Type B pancreatic cell (in vitro differentiated cells): ENCODE measurements around the gene PLD4. TPM values are rescaled to one million over a fixed set of nuclear protein-coding genes. Genes with fewer than 3 reads are reported as not detected.

Source experiments
- DNase-seq: peaks from one replicate; pipeline ENCODE4 v3.0.0; 2021; ENCODE audit warnings: mixed read lengths; ENCODE audit not compliant: unreplicated experiment; ENCODE audit errors: extremely low spot score
- H3K27ac Mint-ChIP-seq: 2 replicates; pipeline ENCODE4 v1.8.0; 2021; ENCODE audit warnings: mild to moderate bottlenecking, mixed read lengths
- H3K27me3 Mint-ChIP-seq: 2 replicates; pipeline ENCODE4 v1.8.0; 2021; ENCODE audit warnings: mixed read lengths
- H3K36me3 Mint-ChIP-seq: 2 replicates; pipeline ENCODE4 v1.8.0; 2021; ENCODE audit warnings: mixed read lengths
- H3K4me1 Mint-ChIP-seq: one replicate; pipeline ENCODE4 v1.8.0; 2021; ENCODE audit warnings: mixed read lengths; ENCODE audit not compliant: unreplicated experiment
- H3K4me3 Mint-ChIP-seq: 2 replicates; pipeline ENCODE4 v1.8.0; 2021; ENCODE audit warnings: mild to moderate bottlenecking, mixed read lengths
- H3K9me3 Mint-ChIP-seq: 2 replicates; pipeline ENCODE4 v1.8.0; 2021; ENCODE audit warnings: mixed read lengths
- CTCF ChIP-seq: fragments of 200-600 bp; sonication (generic); conservative IDR thresholded peaks from 2 replicates; pipeline ENCODE4 v1.5.0; 2021; ENCODE audit warnings: antibody characterized with exemption, mild to moderate bottlenecking
- total RNA-seq: library from RNA; stranded (reverse); gene quantifications from 2 replicates; pipeline ENCODE4 v1.2.1, GENCODE V29; 2021; ENCODE audit warnings: low replicate concordance

The PLD4 gene
- total RNA-seq, 1 donor from 2014 or later = 0.17 TPM

GRCh38 chr14:104885031-104885972 is 39.4 kb upstream of the PLD4 start:
- Mint-ChIP-seq H3K4me1 (no peaks in the 10 kb centered on the region), H3K4me3 (no peak overlapping the region), H3K9me3 (no peaks in the 10 kb centered on the region), H3K27ac (no peak overlapping the region), H3K36me3 (no peaks in the 10 kb centered on the region), H3K27me3 (no peaks in the 10 kb centered on the region)
- TF ChIP-seq CTCF = no peak
- no peak for DNase-seq

GRCh38 chr14:104885973-104886689 is 38.5 kb upstream of the PLD4 start:
- H3K4me1 Mint-ChIP-seq = no peaks in the 10 kb centered on the region
- DNase-seq = no peak
- no peaks in the 10 kb centered on the region for H3K27me3 Mint-ChIP-seq
- no peaks in the 10 kb centered on the region for H3K9me3 Mint-ChIP-seq
- no peak for TF ChIP-seq CTCF
- no peak overlapping the region for H3K4me3 Mint-ChIP-seq
- no peak overlapping the region for H3K27ac Mint-ChIP-seq
- no peaks in the 10 kb centered on the region for H3K36me3 Mint-ChIP-seq

- no peaks in the 10 kb centered on the region for H3K36me3 Mint-ChIP-seq
- H3K27me3 Mint-ChIP-seq = no peaks in the 10 kb centered on the region
- H3K9me3 Mint-ChIP-seq = no peaks in the 10 kb centered on the region
- H3K4me3 Mint-ChIP-seq = no peak overlapping the region
- H3K27ac Mint-ChIP-seq = no peak overlapping the region
- TF ChIP-seq CTCF = no peak
- DNase-seq = no peak
- H3K4me1 Mint-ChIP-seq = no peaks in the 10 kb centered on the region
Observed at GRCh38 chr14:104886690-104887622, 37.7 kb upstream of the PLD4 start.

- H3K36me3 Mint-ChIP-seq = no peaks in the 10 kb centered on the region
- H3K4me1 Mint-ChIP-seq = no peaks in the 10 kb centered on the region
- H3K27me3 Mint-ChIP-seq = no peaks in the 10 kb centered on the region
- H3K4me3 Mint-ChIP-seq = no peak overlapping the region
- DNase-seq = no peak
- H3K27ac Mint-ChIP-seq = no peak overlapping the region
- no peaks in the 10 kb centered on the region for H3K9me3 Mint-ChIP-seq
- no peak for TF ChIP-seq CTCF
Observed at GRCh38 chr14:104887623-104888488, 36.8 kb upstream of the PLD4 start.
